GM23338 (cell line): Measurements from ENCODE around the gene ATP6V1F. TPM values are rescaled to one million over a fixed set of nuclear protein-coding genes. Genes with fewer than 3 reads are reported as not detected.

Experiments
- ATAC-seq: fragments of 200-7000 bp; cut with Tn5 transposase; 3 replicates; pipeline ENCODE4 v1.9.1; 2020
- DNase-seq: peaks from one replicate; pipeline ENCODE4 v3.0.0-alpha.2; 2015; ENCODE audit warnings: low spot score
- H2AFZ ChIP-seq: fragments of 200-600 bp; sonication (generic); 2 replicates; pipeline ENCODE4 v1.8.0; 2016; ENCODE audit warnings: antibody characterized with exemption, mild to moderate bottlenecking, moderate library complexity
- H3F3A ChIP-seq: fragments of 200-600 bp; sonication (generic); replicated peaks from 2 replicates; pipeline ENCODE4 v1.8.0; 2017; ENCODE audit warnings: antibody characterized with exemption, mixed run types, low read depth
- H3K27ac ChIP-seq: fragments of 200-600 bp; sonication (generic); 2 replicates; pipeline ENCODE4 v1.6.1; 2016; ENCODE audit warnings: low read depth
- H3K27me3 ChIP-seq: fragments of 200-600 bp; sonication (generic); 2 replicates; pipeline ENCODE4 v1.8.0; 2016; ENCODE audit warnings: mild to moderate bottlenecking, mixed run types, moderate library complexity; ENCODE audit not compliant: insufficient read depth
- H3K36me3 ChIP-seq: fragments of 200-600 bp; sonication (generic); 2 replicates; pipeline ENCODE4 v1.8.0; 2016; ENCODE audit warnings: mild to moderate bottlenecking; ENCODE audit not compliant: insufficient read depth
- H3K4me1 ChIP-seq: fragments of 200-600 bp; sonication (generic); 2 replicates; pipeline ENCODE4 v1.8.0; 2016; ENCODE audit warnings: mild to moderate bottlenecking, moderate library complexity; ENCODE audit not compliant: insufficient read depth
- H3K4me2 ChIP-seq: fragments of 200-600 bp; sonication (generic); 2 replicates; pipeline ENCODE4 v1.7.1; 2017; ENCODE audit warnings: mixed run types
- H3K4me3 ChIP-seq: fragments of 200-600 bp; sonication (generic); 2 replicates; pipeline ENCODE4 v1.6.1; 2016; ENCODE audit warnings: mixed run types
- H3K79me2 ChIP-seq: fragments of 200-600 bp; sonication (generic); replicated peaks from 2 replicates; pipeline ENCODE4 v1.8.0; 2017; ENCODE audit warnings: mild to moderate bottlenecking; ENCODE audit not compliant: insufficient read depth
- H3K9me2 ChIP-seq: fragments of 200-600 bp; sonication (generic); 2 replicates; pipeline ENCODE4 v1.8.0; 2017; ENCODE audit not compliant: insufficient read depth
- H4K20me1 ChIP-seq: fragments of 200-600 bp; sonication (generic); replicated peaks from 2 replicates; pipeline ENCODE4 v1.8.0; 2017; ENCODE audit warnings: mild to moderate bottlenecking; ENCODE audit not compliant: insufficient read depth
- H3K27ac Mint-ChIP-seq: 2 replicates; pipeline ENCODE4 v1.8.0; 2020; ENCODE audit warnings: inconsistent platforms, mild to moderate bottlenecking, moderate library complexity, mixed read lengths
- H3K27me3 Mint-ChIP-seq: 3 replicates; pipeline ENCODE4 v1.8.0; 2022; ENCODE audit warnings: low read depth, mild to moderate bottlenecking, moderate library complexity, mixed read lengths, inconsistent platforms; ENCODE audit not compliant: insufficient read depth, poor library complexity
- H3K36me3 Mint-ChIP-seq: 3 replicates; pipeline ENCODE4 v1.8.0; 2021; ENCODE audit warnings: low read depth, mild to moderate bottlenecking, inconsistent platforms, moderate library complexity, mixed read lengths
- H3K4me1 Mint-ChIP-seq: 3 replicates; pipeline ENCODE4 v1.8.0; 2020; ENCODE audit warnings: mild to moderate bottlenecking, inconsistent platforms, mixed read lengths
- H3K4me3 Mint-ChIP-seq: 3 replicates; pipeline ENCODE4 v1.8.0; 2021; ENCODE audit warnings: moderate library complexity, mild to moderate bottlenecking, inconsistent platforms, mixed read lengths
- H3K9me3 Mint-ChIP-seq: 3 replicates; pipeline ENCODE4 v1.8.0; 2020; ENCODE audit warnings: moderate library complexity, mild to moderate bottlenecking, inconsistent platforms, mixed read lengths
- CREB1 ChIP-seq: fragments of 250-450 bp; sonication (Bioruptor Pico); IDR thresholded peaks from 2 replicates; pipeline ENCODE4 v1.5.0; 2020; ENCODE audit warnings: low read depth, mild to moderate bottlenecking, moderate library complexity
- ETS1 ChIP-seq: IDR thresholded peaks from 2 replicates; pipeline ENCODE4 v1.6.1; 2016; ENCODE audit warnings: antibody characterized with exemption
- EZH2 ChIP-seq: fragments of 200-600 bp; sonication (generic); IDR thresholded peaks from one replicate; pipeline ENCODE4 v1.8.0; 2017; ENCODE audit warnings: antibody characterized with exemption, mild to moderate bottlenecking, low read depth; ENCODE audit not compliant: unreplicated experiment
- EZH2phosphoT487 ChIP-seq: fragments of 200-600 bp; sonication (generic); IDR thresholded peaks from one replicate; pipeline ENCODE4 v1.8.1; 2018; ENCODE audit warnings: antibody characterized with exemption; ENCODE audit not compliant: unreplicated experiment
- NANOG ChIP-seq: IDR thresholded peaks from 2 replicates; pipeline ENCODE4 v1.6.1; 2016; ENCODE audit warnings: antibody characterized with exemption, borderline replicate concordance
- ZNF331 ChIP-seq: fragments of 250-450 bp; sonication (Bioruptor Pico); IDR thresholded peaks from 2 replicates; pipeline ENCODE4 v1.5.0; 2020; ENCODE audit warnings: low read depth, mild to moderate bottlenecking, moderate library complexity
- ZNF462 ChIP-seq: fragments of 250-450 bp; sonication (Bioruptor Pico); IDR thresholded peaks from 2 replicates; pipeline ENCODE4 v1.5.0; 2020; ENCODE audit warnings: mild to moderate bottlenecking, moderate library complexity
- polyA plus RNA-seq: library from polyadenylated mRNA; unstranded; fragments of >200 nt; fragmentation: Nextera tagmentation; extraction: Ambion mirVana; gene quantifications from 2 replicates; pipeline ENCODE4 v1.2.1, GENCODE V29; 2016
- total RNA-seq: library from RNA; depleted of rRNA; stranded (reverse); fragments of >200 nt; shearing (Covaris generic); gene quantifications from 2 replicates; pipeline ENCODE4 v1.2.3, GENCODE V29; 2014

Gene ATP6V1F
- total and polyA plus RNA-seq, 2 experiments from 2014 or later, result 66.5 to 271 TPM

GRCh38 chr7:128846781-128847444 is 15.7 kb upstream of the ATP6V1F start (continued):
- TF ChIP-seq ZNF462 (CRISPR knock-in tag) (no peak), ZNF331 (CRISPR knock-in tag) (no peak), EZH2phosphoT487 (no peak), CREB1 (CRISPR knock-in tag) (no peak), EZH2 (no peak)

GRCh38 chr7:128847721-128848211 is 14.9 kb upstream of the ATP6V1F start:
- no peak for ATAC-seq
- no peak for TF ChIP-seq ETS1
- TF ChIP-seq ZNF462 (CRISPR knock-in tag), result no peak
- no peak for TF ChIP-seq NANOG
- no peak for TF ChIP-seq ZNF331 (CRISPR knock-in tag)
- TF ChIP-seq CREB1 (CRISPR knock-in tag), result no peak
- TF ChIP-seq EZH2, result no peak

More at GRCh38 chr7:128847721-128848211, 14.9 kb upstream of the ATP6V1F start:
- Histone ChIP-seq H2AFZ (no peak overlapping the region), H3K27ac (no peak overlapping the region), H3K27me3 (no peaks in the 10 kb centered on the region), H3K36me3 (no peaks in the 10 kb centered on the region), H3F3A (no peaks in the 10 kb centered on the region), H3K4me1 (no peaks in the 10 kb centered on the region), H3K9me2 (no peaks in the 10 kb centered on the region), H3K79me2 (no peaks in the 10 kb centered on the region), H3K4me3 (no peak overlapping the region), H3K4me2 (no peak overlapping the region), H4K20me1 (no peaks in the 10 kb centered on the region)
- no peak overlapping the region for H3K27ac Mint-ChIP-seq
- no peaks in the 10 kb centered on the region; the same call in 2 of the 3 replicates for H3K36me3 Mint-ChIP-seq
- H3K9me3 Mint-ChIP-seq, result no peaks in the 10 kb centered on the region
- H3K4me1 Mint-ChIP-seq, result no peaks in the 10 kb centered on the region; the same call in 2 of the 3 replicates
- peaks cover 8% of the 10 kb centered on the region for H3K27me3 Mint-ChIP-seq
- DNase-seq, result no peak
- no peak overlapping the region for H3K4me3 Mint-ChIP-seq
